Measurements from ENCODE around the gene AK2. TPM values are rescaled to one million over a fixed set of nuclear protein-coding genes. Genes with fewer than 3 reads are reported as not detected.
A peak's percentile ranks its signal among the peaks of the same experiment; 100 is the strongest.

The AK2 gene
- total and polyA plus RNA-seq, 2 donors (not counting 1 experiment from before 2014, with no cell fraction given) = 66.8 to 109 TPM

DNA sequence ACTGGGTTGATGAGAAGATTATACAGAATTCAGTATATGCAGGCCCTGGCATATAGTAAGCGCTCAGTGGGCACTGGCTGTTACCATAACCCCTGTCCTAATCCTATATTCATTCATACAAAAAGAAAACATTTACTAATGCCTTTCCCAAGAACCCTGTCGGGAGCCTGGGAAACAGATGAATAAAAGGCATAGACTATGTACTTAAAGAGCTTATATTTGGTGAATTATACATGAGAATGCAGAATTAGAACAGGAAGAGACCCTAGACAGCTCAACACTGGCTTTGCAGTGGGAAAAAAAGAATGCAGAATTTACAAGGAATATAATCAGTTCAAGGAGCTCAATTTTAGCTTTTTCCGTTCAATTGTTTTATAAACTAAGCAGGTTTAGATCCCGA, 10.9 kb downstream of the AK2 start:
- Histone ChIP-seq H3K27me3 (replicated peaks in 1 of 4; ENCODE audit: control extremely low read depth in 1 of 4, control insufficient read depth in 3 of 4, insufficient read depth in 4 of 4, low read length in 3 of 4) (no peaks in the 10 kb centered on the region), H3K36me3 (replicated peaks in 1 of 2; ENCODE audit: control extremely low read depth in 1 of 2, control insufficient read depth in 1 of 2, extremely low read depth in 1 of 2, insufficient read depth in 2 of 2, low read length in 1 of 2) (peaks cover 10 to 54% of the 10 kb centered on the region in 2 experiments), H3K4me1 (ENCODE audit: control insufficient read depth in 2 of 2, insufficient read depth in 2 of 2, low read length in 2 of 2) (peaks cover 13 to 15% of the 10 kb centered on the region in 2 donors), H3K4me3 (ENCODE audit: control extremely low read depth in 1 of 5, extremely low read depth in 1 of 5, insufficient read depth in 1 of 5, low read depth in 2 of 5, low read length in 4 of 5) (no peak overlapping the region), H3K27ac (ENCODE audit: low read length in 2 of 2) (peak overlapping the region in 1 of 2 donors; percentile 33), H3K4me2 (replicated peaks; ENCODE audit: low read depth, low read length, poor library complexity, severe bottlenecking) (no peak overlapping the region), H2AFZ (ENCODE audit: insufficient read depth, low read depth, low read length, poor library complexity, severe bottlenecking) (no peak overlapping the region), H4K20me1 (ENCODE audit: control insufficient read depth, insufficient read depth, low read length, poor library complexity, severe bottlenecking) (peaks cover 42% of the 10 kb centered on the region), H3K79me2 (ENCODE audit: control insufficient read depth, insufficient read depth, low read length) (peaks cover 67% of the 10 kb centered on the region), H3K9me3 (ENCODE audit: control extremely low read depth in 1 of 3, control insufficient read depth in 2 of 3, insufficient read depth in 1 of 3, low read length in 2 of 3) (no peaks in the 10 kb centered on the region), H3K9ac (ENCODE audit: low read length) (no peak overlapping the region)
- Mint-ChIP-seq H3K4me3 (no peak overlapping the region), H3K9me3 (ENCODE audit: insufficient read depth) (no peaks in the 10 kb centered on the region), H3K27me3 (no peaks in the 10 kb centered on the region), H3K27ac (no peak overlapping the region), H3K4me1 (peaks cover 35% of the 10 kb centered on the region)
- DNase-seq = no peak
- CTCF ChIA-PET = interaction anchor here (1.0 to 1.1 kb wide), 3 partner anchors 25 to 92 kb away, joined by 3 to 4 read pairs (median 3); no protein-coding TSS in a partner anchor
- intact Hi-C loops (cut with micrococcal nuclease) = no loop called here
- TF ChIP-seq, protein P1, sequence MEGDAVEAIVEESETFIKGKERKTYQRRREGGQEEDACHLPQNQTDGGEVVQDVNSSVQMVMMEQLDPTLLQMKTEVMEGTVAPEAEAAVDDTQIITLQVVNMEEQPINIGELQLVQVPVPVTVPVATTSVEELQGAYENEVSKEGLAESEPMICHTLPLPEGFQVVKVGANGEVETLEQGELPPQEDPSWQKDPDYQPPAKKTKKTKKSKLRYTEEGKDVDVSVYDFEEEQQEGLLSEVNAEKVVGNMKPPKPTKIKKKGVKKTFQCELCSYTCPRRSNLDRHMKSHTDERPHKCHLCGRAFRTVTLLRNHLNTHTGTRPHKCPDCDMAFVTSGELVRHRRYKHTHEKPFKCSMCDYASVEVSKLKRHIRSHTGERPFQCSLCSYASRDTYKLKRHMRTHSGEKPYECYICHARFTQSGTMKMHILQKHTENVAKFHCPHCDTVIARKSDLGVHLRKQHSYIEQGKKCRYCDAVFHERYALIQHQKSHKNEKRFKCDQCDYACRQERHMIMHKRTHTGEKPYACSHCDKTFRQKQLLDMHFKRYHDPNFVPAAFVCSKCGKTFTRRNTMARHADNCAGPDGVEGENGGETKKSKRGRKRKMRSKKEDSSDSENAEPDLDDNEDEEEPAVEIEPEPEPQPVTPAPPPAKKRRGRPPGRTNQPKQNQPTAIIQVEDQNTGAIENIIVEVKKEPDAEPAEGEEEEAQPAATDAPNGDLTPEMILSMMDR (IDR thresholded peaks at IDR 0.05) = no peak
- TF ChIP-seq EZH2 (IDR thresholded peaks at IDR 0.05; ENCODE audit: borderline replicate concordance, insufficient read depth, low read depth, low read length, poor library complexity, severe bottlenecking) = no peak
- POLR2A ChIA-PET = no interaction called here
- 80% methylated on average over 1 of the region's 4 CpGs for WGBS (ENCODE audit: insufficient coverage)
- no peak for ATAC-seq (ENCODE audit: low read depth)

DNA sequence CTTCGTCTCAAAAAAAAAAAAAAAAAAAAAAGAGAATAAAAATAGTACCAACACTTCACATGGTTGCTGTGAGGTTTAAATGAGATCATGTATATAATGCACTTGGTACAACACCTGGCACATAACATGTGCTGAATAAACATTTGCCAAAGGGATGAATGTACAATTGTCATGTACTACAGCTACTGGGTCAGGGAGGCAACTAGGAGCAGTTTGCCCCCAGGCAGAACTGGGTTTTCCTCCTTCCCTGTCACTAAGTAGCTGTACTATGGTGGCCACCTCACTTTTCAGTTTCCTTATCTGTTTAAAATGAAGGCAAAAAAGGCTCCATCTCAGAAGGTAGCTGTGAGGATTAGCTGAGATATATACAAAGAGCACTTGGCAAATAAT, 11.5 kb downstream of the AK2 start:
- intact Hi-C loops (cut with micrococcal nuclease) = no loop called here
- no peak overlapping the region for H3K4me3 Mint-ChIP-seq

More for the DNA sequence above, 11.5 kb downstream of the AK2 start:
- ChIA-PET CTCF (interaction anchor here (1.0 to 1.1 kb wide), 5 partner anchors 24 to 91 kb away, joined by 3 to 4 read pairs (median 3); no protein-coding TSS in a partner anchor), POLR2A (interaction anchor here (0.6 kb wide), 1 partner anchor 957 kb away, joined by 3 read pairs; no protein-coding TSS in a partner anchor)
- Histone ChIP-seq H3K27me3 (replicated peaks in 1 of 4; ENCODE audit: control extremely low read depth in 1 of 4, control insufficient read depth in 3 of 4, insufficient read depth in 4 of 4, low read length in 3 of 4) (no peaks in the 10 kb centered on the region), H3K27ac (ENCODE audit: low read length in 2 of 2) (peak overlapping the region in 1 of 2 donors; percentile 33), H3K9me3 (ENCODE audit: control extremely low read depth in 1 of 3, control insufficient read depth in 2 of 3, insufficient read depth in 1 of 3, low read length in 2 of 3) (no peaks in the 10 kb centered on the region), H3K36me3 (replicated peaks in 1 of 2; ENCODE audit: control extremely low read depth in 1 of 2, control insufficient read depth in 1 of 2, extremely low read depth in 1 of 2, insufficient read depth in 2 of 2, low read length in 1 of 2) (peaks cover 10 to 51% of the 10 kb centered on the region in 2 experiments), H3K4me3 (ENCODE audit: control extremely low read depth in 1 of 5, extremely low read depth in 1 of 5, insufficient read depth in 1 of 5, low read depth in 2 of 5, low read length in 4 of 5) (no peak overlapping the region), H3K9ac (ENCODE audit: low read length) (no peak overlapping the region), H3K4me1 (ENCODE audit: control insufficient read depth in 2 of 2, insufficient read depth in 2 of 2, low read length in 2 of 2) (peaks cover 13 to 15% of the 10 kb centered on the region in 2 donors), H2AFZ (ENCODE audit: insufficient read depth, low read depth, low read length, poor library complexity, severe bottlenecking) (no peak overlapping the region), H3K4me2 (replicated peaks; ENCODE audit: low read depth, low read length, poor library complexity, severe bottlenecking) (peak overlapping the region; percentile 33), H3K79me2 (ENCODE audit: control insufficient read depth, insufficient read depth, low read length) (peaks cover 61% of the 10 kb centered on the region), H4K20me1 (ENCODE audit: control insufficient read depth, insufficient read depth, low read length, poor library complexity, severe bottlenecking) (peaks cover 37% of the 10 kb centered on the region)
- ATAC-seq (ENCODE audit: low read depth) (no peak), DNase-seq (no peak)
- Mint-ChIP-seq H3K9me3 (ENCODE audit: insufficient read depth) (no peaks in the 10 kb centered on the region), H3K27ac (peak overlapping the region; percentile 32), H3K4me1 (peaks cover 35% of the 10 kb centered on the region), H3K27me3 (no peaks in the 10 kb centered on the region)
- WGBS (ENCODE audit: insufficient coverage) = no CpG with 5 or more reads among the region's 1 CpG
- TF ChIP-seq, protein P1 (IDR thresholded peaks at IDR 0.05) = no peak
- TF ChIP-seq EZH2 (IDR thresholded peaks at IDR 0.05; ENCODE audit: borderline replicate concordance, insufficient read depth, low read depth, low read length, poor library complexity, severe bottlenecking) = no peak
